DMS53 (cell line): Measurements from ENCODE around the gene ZHX3.

Source experiments
- DNase-seq: peaks from one replicate; lab custom pipeline; 2025; lab: John Stamatoyannopoulos, UW

Gene ZHX3

DNA sequence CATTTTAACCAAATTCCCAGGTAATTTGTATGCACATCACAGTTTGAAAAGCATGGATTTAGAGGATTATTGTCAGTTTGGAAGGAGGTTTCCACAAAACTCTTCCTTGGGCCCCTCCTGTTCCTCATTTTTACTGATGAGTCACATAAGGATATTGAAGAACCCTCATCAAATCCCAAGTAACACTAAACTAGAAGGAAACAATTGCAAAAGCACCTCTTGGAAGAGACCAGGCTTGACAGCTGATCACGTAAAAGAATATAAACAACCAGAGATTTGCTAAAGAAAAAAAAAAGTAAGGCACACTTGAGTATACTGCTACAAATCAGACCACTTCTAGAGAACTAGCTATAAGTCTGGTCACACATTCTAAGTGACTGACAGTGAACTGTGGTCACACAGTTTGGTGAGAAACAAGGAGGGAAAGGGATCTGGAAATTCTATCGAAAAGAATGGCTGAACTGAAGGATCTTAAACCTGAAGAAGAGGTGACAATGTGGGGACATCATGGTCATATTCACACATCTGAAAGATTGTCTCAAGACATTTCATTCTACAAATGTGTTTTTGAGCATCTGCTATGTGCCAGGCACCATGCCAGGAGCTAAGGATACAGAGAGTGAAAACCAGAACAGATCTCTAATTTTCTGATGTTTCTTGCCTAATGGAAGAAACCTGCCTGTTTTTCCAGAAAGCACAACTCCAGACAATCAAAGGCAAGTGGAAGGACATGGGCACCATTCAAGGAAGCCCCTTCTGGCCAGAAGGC, 24.1 kb downstream of the ZHX3 start:
- DNase-seq = no peak

DNA sequence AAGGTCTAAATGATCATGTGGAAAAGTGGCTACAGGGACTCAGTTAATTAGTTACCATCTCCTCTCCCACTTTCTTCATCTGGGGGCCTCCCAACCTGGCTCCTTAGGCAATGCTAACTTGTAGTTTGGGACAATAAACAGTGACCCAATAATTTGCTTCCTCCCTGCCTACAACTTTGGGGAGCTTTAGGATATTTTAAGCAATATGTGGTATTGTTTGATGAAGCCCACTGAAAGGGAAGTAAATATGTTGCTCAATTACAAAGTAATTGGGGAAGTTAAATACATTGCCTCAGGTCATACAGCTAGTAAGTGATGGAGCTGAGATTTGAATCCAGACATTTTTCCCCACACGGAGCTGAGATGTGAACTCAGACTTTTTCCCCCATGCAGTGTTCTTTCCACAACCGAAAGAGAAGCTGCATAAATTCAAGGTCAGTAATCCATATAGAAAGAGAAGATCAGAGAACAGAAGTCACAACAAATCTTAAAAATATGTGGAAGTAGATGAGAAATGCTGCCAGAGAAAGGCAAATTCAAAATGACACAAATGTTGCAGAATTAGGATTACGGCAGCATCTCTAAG, 26.6 kb downstream of the ZHX3 start:
- no peak for DNase-seq

GRCh38 chr20:41287327-41287726, 30.2 kb downstream of the ZHX3 start:
- no peak for DNase-seq

DNA sequence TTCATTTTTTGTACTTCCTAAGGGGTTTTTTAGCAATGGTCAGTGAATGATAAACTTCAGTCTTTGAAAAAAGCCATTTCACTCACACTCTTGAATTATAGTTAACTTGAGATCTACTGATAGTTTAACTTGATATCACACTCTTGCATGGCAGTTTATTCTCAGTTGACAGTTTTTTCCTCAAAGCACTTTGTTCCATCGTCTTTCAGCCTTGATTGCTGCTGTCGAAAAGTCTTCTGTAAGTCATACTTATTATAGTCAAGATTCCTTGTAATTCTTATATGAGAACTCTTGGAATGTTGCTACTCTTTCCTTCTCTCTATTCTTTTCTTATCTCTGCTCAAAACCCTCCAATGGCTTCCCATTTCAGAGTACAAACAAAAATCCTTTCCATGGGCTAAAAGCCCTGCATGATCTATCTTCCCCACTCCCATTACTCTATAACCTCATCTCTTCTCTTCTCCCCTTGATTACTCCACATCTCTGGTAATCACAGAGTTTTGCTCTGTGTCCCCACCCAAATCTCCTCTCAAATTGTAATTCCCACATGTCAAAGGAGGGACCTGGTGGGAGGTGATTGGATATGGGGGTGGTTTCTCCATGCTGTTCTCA, 31.2 kb downstream of the ZHX3 start:
- peak; percentile 8 for DNase-seq

- DNase-seq = no peak
These were observed 37.8 kb downstream of the ZHX3 start for GRCh38 chr20:41279546-41280225.

DNA sequence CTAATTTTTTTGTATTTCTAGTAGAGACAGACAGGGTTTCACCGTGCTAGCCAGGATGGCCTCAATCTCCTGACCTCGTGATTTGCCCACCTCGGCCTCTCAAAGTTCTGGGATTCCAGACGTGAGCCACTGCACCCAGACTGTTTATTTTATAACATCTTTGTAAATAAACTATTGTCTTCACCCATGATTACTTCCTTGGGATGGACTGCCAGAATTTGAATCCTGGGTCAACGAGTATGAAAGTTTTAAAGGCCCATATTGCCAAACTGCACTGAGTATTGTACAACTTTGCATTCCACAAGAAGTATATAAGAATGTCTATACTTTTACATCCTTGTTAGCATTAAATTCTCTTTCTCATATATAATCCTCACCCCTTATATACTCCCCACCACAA, 38.6 kb downstream of the ZHX3 start:
- DNase-seq = no peak

- no peak for DNase-seq
These were observed 40.5 kb downstream of the ZHX3 start for GRCh38 chr20:41277049-41277448.

DNA sequence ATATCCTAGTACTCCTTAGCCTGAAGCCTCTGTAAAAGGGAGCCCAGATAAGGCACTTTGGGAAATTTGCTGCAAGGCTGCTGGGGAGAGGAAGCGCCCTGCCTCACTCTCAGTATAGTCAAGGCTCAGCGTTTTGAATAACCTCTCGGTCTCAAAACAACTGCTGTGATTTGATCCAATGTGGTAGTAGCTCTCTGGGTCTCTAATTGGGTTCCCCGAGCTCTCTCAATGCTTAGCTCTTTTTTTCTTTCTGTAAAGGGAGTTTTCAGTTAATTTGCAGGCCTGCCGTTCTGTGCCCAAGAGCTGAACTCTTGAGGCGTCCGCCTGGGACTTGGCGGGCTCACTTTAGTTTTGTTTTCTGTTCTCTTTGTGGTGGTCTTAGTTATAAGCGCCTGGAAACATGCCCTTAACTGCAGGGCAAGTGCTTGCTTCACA, 41.2 kb downstream of the ZHX3 start:
- DNase-seq = no peak

GRCh38 chr20:41275301-41275731, 42.2 kb downstream of the ZHX3 start:
- peak; percentile 67 for DNase-seq

GRCh38 chr20:41274152-41274551, 43.4 kb downstream of the ZHX3 start:
- DNase-seq = no peak

DNA sequence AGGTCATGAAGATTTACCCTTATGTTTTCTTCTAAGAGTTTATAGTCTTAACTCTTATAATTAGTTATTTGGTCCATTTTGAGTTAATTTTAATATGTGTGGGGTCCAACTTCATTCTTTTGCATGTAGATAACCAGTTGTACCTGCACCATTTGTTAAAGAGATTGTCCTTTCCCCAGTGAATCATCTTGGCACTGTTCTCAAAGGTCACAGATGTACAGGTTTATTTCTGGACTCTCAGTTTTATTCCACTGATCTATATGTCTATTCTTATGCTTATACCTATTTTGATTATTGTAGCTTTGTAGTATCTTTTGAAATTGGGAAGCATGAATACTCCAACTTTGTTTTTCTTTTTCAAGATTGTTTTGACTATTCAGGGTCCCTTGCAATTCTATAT, 44.1 kb downstream of the ZHX3 start:
- no peak for DNase-seq

DNA sequence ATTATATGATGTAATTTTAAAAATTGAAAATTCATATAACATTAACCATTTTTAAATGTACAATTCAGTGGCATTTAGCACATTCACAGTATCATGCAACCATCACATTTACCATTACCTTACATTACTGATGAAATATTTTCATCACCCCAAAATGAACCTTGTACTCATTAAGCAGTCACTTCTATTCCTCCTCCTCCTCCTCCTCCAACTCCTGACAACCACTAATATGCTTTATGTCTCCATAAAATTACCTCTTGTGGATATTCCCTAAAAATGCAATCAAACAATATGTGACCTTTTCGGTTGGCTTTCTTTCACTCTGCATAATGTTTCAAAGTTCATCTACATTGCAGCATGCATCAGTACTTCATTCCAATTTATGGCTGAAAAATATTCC, 45.2 kb downstream of the ZHX3 start:
- no peak for DNase-seq

- no peak for DNase-seq
These were observed 48.4 kb downstream of the ZHX3 start for GRCh38 chr20:41268917-41269652.

GRCh38 chr20:41268402-41268801, 49.1 kb downstream of the ZHX3 start:
- DNase-seq = no peak

- DNase-seq = no peak
These were observed 51.6 kb downstream of the ZHX3 start for GRCh38 chr20:41265938-41266337.

- no peak for DNase-seq
These were observed 52.7 kb downstream of the ZHX3 start for GRCh38 chr20:41264819-41265218.

- DNase-seq = no peak
These were observed 55.5 kb downstream of the ZHX3 start for GRCh38 chr20:41261790-41262717.

DNA sequence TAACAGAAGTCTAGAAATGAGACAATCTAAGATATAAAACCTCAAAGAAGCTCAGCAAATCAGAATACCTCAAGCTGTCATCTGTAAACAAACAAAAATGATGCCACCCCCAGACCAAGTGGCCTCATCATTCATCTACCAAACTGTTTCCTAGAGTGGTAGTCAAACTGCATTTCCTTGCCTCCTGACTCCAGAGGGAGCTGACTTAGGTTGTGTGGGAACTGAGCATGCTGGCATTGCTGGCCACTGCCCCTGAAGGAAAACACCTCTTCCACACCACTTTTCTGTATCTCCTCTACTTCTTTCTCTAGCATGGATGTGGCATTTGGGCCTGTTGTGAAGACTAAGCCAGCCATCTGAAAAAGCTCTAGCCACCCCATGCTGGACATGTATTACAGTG, 56.3 kb downstream of the ZHX3 start:
- no peak for DNase-seq

GRCh38 chr20:41260734-41261220, 56.8 kb downstream of the ZHX3 start:
- no peak for DNase-seq

DNA sequence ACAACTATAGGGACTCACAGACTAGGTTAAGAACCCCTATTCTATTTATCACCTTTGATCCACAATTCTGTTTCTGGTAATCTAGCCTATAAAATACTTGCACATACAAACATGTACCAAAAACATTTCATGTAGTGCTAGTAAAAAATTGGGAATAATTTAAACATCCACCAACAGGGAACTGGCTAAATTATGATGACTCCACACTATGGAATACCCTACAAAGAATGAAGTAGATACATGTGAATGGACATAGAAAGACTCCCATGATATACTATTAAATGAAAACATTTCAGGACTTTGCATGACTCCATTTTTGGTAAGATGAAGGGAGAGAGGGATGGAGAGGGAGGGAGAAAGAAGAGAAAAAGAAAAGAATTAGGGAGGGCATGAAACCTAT, 58.2 kb downstream of the ZHX3 start:
- no peak for DNase-seq

- no peak for DNase-seq
These were observed 59.1 kb downstream of the ZHX3 start for GRCh38 chr20:41258474-41258873.
